HG03354 (cell line): ENCODE measurements around the gene INPP5E.

Source experiments
- ATAC-seq: cut with Tn5 transposase; IDR thresholded peaks from one replicate; pipeline ENCODE4 v1.9.1; 2021; ENCODE audit warnings: mild to moderate bottlenecking; ENCODE audit not compliant: unreplicated experiment, poor library complexity, severe bottlenecking

Gene INPP5E

DNA sequence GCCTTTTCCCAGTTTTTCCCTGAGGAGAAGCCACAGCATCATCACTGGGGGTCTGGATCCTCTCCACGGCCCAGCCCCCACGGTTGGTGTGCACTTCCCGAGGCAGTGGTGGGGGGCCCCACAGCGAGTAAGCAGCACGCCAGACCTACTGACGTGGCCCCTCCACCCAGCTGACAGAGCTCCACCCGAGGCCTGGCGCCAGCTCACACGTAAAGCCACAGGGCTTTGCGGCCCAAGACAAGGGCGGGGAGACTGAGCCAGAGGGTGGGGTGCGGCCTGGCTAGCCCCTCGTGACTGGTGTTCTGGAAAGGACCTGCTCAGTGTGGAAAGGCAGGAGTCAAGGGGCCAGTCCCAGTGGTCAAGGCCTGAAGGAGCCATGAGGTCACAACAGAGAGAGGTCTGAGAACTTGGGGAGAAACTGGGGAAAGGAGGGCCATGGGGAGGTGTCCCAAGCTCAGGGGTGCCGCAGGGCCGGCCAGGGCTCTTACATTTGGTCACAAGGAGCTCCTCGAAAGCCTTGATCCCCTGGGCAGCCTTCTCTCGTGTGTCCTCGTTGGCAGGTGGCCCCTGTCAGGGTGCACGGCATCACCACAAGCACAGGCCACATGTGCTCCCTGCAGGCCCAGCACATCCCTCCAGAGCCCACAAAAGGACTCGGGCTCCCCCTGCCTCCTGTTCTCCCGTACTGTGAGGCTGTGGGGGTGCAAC, 45.2 kb downstream of the INPP5E start:
- ATAC-seq, result no peak

DNA sequence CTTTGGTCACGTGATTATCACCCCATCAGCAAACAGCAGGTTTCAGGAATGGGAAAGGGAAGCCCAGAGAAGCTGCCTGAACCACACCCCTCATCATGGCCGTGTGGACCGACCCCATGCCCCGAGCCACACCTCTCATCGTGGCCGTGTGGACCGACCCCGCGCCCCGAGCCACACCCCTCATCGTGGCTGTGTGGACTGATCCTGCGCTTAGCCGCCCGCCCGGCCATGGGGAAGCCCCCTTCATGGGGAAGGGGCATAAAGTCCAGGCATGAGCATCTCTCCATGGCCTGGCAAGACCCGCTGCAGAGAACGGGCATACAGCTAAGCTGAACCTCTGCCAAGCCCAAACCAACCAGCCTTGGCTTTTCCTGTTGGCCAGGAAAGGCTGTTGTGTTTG, 46.1 kb downstream of the INPP5E start:
- no peak for ATAC-seq

DNA sequence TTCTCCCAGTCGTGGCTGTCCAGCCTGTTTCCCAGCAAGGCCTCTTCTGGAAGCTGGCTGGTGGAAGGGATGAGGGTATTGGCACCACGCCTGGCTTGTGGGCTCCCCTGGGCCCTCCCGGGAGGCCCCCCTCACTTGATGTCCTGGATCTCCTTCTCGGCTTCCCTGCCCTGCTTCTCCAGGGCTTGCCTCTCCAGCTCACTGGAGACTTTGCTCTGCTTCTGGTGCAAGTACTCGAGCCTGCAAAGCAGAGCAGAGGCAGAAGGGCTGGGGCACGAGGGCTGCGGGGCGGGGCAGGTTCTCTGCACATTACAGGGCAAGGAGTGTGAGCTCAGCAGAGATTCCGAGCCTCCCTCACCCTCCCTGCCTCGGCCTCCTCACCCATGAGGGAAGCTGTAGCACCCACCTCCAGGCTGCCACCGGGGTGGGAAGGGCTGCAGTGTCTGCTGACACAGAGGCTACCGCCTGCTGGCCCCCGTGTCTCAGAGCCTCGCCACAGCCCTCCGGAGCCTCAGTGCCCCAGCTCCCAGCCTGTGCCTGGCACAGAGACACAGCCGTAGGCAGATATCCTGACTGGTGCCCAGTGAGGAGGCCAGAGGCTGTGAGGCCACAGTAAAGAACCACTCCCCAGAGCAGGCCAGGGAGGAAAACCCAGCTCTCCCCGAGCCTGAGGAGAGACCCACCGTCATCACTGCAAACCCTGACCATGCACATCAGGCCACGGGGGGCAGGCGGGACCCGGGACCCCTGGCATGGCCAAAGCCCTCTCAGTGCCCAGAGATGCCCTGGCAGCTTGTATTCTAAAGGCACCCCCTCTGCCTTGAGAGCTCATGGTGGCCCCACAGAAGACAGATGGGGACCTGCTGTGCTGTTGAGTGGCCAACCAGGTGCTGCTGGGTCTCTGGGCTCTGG, 46.9 kb downstream of the INPP5E start:
- no peak for ATAC-seq

- ATAC-seq, result no peak
These were observed 47.7 kb downstream of the INPP5E start for GRCh38 chr9:136391737-136392537.

GRCh38 chr9:136389396-136389795, 50.2 kb downstream of the INPP5E start:
- ATAC-seq, result no peak

DNA sequence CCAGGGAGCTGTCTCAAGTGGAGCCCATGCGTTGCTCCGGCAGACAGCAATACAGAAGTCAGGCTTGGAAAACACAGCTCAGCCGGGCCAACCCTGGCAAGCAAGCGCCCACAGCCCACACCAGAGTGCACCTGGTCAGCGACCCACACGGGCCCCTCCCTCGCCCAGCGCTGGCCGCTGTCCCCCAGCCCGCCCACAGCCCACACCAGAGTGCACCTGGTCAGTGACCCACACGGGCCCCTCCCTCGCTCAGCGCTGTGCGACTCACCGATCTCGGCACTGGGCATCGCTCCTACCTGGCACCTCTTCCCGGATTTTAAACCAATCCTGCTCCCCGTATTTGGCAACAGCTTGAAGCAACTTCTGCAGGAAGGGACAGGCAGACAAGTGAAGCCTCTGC, 52.4 kb downstream of the INPP5E start:
- ATAC-seq, result no peak

- ATAC-seq, result no peak
These were observed 53.6 kb downstream of the INPP5E start for GRCh38 chr9:136386018-136386417.

GRCh38 chr9:136385015-136385414, 54.6 kb downstream of the INPP5E start:
- ATAC-seq, result no peak

GRCh38 chr9:136383436-136383835, 56.2 kb downstream of the INPP5E start:
- no peak for ATAC-seq

DNA sequence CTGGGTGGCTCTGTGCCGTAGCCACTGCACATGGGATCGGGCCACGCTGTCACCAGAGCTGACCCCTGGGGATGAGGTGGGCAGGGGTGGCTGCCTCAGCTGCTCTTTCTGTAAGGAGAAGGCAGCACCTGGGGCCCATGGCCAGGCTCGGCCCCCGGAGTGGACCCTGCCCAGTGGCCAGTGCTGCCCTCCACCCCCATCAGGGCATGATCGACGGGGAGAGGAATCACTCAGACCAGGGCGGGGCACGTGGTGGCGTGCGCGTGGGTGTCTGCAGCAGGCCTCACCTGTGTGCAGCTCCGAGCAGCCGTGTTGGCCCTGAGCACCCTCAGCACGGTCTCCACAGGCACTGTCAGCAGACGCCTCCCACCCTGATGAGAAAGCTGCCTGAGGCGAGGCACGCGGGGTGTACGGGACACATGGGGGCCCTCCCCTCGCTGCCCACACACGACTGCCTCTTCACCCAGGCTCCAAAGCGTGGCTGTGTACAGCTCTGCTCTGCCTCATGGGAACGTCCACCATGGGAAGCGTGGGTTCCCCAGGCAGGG, 57.6 kb downstream of the INPP5E start:
- ATAC-seq, result no peak

DNA sequence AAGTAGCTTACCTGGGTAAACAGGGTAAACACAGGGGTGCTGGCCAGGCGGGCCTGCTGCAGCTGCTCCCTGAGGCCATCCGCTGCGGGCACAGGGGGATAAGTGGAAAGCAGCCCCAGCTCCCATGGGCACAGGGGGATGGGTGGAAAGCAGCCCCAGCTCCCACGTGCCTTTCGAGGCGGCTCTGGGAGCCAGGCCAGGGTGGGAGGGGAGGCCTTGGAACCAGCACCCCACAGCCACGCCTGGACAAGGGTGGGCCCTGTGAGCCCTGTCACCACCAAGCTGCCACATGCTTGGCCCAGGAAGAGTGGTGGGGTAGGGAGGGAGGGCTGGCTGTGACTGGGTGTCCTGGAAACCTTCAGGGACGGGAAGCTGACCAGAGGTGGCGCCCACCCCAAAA, 58.3 kb downstream of the INPP5E start:
- no peak for ATAC-seq

DNA sequence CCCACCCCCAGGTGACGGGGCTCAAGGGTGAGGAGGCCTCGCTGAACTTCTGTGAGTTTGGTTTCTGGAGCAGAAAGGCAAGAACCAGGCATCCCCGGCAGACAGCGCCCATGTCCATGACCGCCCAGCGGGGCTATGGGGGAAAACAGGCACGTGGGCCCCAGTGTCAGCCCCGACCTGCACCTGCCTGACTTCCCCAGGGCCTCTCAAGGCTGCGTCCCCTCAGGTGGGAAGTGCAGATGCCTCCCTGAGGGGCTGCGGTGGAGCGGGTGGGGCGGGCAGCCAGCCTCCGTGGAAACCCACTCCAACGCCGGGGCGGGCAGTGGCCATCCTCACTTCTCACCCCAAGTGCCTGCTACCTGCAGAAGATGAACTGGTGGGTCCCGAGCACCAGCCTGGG, 59.3 kb downstream of the INPP5E start:
- no peak for ATAC-seq

DNA sequence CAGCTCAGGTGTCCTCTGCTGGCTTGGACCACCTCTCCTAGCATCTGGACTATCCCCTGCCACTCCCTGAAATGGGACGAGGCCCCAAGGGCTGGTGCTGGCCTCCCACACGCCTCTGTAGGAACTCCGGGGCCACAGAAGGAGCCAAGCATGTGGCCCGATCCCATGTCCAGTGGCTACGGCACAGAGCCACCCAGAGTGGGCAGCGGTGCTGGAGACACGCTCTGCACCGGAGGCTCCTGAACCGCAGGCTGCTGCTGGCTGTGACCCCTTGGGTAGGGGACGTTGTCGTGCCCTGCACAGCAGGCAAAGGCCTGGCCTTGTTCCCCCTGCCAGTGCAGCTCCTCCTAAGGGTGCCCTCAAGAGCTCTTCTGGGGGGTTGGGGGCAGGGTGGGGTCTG, 59.8 kb downstream of the INPP5E start:
- ATAC-seq, result no peak

DNA sequence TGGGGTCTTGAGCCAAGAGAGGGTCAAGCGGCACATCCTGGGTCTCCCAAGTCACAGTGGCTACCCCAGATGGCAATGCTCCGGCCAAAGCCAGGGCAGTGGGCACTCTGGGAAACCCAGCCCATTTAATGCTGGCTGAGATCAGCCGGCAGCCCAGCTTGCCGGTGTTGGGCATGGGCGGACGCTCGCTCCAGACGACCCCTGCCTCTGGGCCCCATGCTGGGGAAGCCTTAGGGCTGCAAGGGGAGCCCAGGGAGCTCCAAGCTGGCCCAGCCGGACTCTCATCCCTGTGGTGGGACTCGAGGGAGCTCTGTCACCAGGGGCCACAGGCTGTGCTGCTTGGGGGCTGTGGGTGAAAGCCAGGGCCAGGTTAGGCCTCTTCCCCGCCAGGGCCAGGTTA, 60.2 kb downstream of the INPP5E start:
- no peak for ATAC-seq

- no peak for ATAC-seq
These were observed 60.7 kb downstream of the INPP5E start for GRCh38 chr9:136379003-136379287.
